ELF-1 (cell line): ENCODE measurements around the gene TMEM200A.

Source experiments
- DNase-seq: peaks from one replicate; pipeline ENCODE4 v3.0.0-alpha.2; 2016; ENCODE audit warnings: low read depth, low spot score

The TMEM200A gene

DNA sequence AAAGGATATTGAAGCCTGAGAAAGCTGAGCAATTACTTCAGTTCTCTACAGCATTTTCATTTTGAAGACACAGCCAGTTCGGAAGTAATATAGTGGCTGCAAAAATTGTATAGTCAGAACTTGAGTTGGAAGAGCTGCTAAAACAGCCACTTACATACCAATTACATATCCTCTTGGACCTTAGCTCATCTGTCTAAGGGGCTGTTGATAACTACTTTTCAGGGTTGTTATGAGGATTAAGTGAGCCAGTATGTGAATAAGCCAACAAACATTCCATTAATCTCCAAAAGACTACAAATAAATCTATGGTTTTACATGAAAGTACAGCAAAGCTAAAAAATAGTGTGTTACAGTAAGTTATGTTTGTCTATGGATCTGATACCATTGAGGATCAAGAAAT lies 59.7 kb downstream of the TMEM200A start:
- DNase-seq: no peak

DNA sequence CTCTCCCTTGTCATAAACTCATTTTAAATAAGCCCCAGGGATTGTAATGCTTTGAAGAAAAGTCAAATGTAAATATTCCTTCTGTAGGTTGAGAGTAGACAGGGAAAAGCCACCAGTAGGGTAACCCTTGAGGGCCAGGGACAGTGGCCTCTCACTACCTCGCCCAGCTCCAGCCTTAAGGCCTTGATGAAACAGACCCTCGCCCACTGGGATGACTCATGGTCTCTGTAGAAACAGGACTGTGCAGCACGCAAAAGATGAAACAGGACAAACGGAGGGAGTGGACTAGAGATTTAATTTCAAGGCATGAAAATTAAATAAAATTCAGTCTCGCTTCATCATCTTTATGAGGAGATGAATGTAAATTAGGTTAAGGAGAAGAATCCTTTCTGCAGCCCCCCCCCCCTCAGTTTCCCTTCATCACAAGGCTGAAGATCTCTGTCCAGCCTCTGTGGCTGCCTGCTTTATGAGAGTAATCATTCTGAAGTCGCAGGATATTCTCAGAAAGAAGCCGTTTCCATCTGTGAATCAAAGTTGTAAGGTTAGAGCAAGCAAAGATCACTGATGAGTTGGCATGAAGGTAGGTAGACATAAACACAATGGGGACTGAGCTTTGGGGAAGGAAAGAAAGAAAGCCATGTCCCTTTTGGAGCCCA lies 60.4 kb downstream of the TMEM200A start:
- peak; percentile 14 for DNase-seq

- no peak for DNase-seq
Observed at GRCh38 chr6:130431346-130431852, 65.6 kb downstream of the TMEM200A start.

GRCh38 chr6:130432838-130433237 lies 67.0 kb downstream of the TMEM200A start:
- DNase-seq: no peak

DNA sequence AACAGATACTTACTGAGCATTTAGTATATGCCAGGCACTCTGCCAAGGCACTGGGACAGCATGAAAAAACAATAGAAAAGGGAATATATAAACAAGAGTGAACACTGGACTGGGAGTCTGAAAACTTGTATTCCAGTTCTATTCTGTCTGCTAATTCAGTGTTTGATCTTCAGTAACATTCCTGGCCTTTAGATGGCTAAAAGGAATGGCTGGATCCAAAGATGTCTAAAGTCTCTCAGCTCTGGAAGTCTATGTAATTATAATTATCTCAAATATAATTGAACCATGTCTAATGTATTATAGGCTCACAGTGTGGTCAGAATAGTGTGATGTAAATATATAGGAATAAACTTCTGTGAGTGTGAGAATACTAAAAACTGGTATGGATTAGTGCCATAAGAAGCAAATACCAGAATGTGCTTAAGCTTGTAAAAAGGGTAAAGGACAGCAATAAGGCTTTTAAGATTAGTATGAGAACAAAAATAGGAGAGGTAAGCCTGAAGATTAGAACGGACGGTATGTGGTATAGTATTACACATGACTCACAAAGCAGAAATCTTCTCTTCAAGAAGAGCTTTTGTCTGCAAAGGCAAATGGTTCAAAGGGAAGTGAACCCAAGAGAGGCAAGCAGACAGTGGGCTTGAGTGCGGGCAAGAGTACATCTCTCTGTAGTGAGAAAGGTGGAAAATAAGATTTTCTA lies 68.5 kb downstream of the TMEM200A start:
- no peak for DNase-seq

DNA sequence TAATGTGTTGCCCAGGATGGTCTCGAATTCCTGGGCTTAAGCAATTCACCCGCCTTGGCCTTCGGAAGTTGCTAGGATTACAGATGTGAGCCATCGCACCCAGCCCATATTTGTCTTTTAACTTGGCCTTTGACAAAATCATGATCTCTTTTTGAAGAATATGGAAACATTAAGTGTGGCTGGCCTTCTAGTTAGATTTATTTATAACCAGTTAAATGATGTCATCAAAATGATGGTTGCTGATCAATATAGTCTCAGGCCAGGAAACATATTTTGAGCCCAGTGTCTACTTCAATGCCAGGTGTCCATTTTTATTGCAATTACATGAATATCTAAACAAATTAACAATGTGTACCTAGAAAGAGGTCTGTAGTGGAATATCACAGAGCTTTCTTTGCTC lies 69.4 kb downstream of the TMEM200A start:
- no peak for DNase-seq

GRCh38 chr6:130437961-130438360 lies 72.1 kb downstream of the TMEM200A start:
- no peak for DNase-seq

DNA sequence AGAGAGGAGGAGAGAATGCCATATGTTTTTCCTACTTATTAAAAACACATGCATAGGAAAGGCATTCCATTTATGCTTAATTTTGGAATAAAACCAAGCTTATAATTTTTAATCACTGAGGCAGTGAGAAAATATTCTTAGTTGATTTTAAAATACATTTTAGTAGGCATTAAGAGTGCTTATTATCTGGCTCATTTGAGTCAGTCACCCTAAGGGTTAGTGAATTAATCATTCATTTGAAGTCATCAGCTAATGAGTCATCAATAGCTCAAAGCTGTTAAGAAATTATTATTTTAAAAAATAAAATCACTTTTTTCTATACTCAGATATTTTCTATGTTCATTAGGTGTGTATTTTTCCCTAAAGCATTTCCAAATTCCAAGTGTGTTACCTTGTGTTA lies 81.6 kb downstream of the TMEM200A start:
- no peak for DNase-seq

DNA sequence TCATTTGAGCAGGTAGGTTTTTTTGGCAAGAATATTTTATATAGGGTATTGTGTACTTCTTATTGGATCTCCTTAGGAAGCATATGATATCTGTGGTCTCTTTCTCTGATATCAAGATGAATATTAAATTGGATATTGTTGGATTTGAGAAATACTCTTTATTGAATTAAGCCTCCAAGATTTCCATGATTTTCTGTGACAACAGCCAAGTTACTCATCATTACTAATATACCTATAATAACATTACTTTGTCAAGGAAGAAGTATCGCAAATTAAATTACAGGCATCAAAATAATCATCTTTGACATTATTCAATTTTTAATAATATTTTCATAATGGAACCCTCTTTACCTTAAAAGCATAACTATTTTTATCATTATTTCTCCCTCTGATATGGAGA lies 86.5 kb downstream of the TMEM200A start:
- no peak for DNase-seq

DNA sequence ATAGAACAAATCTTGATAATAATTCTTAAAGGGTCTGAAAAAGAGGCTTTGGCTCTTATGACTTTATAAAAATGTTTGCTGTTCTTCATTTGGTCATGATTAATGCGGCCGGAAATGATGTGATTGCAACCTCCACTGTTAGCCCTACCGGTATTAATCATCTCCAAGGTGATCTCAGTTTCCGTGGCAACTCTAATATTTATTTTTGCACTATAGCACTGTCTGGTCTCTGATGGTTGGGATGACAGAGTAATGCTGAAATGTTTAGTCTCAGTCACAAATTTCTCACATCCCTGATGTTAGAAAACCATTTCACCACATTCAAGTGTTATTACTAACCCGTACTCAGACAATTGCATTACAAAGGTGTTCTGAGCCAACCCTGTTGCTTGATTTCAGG lies 87.4 kb downstream of the TMEM200A start:
- DNase-seq: no peak

GRCh38 chr6:130457605-130458004 lies 91.8 kb downstream of the TMEM200A start:
- no peak for DNase-seq

GRCh38 chr6:130459316-130459715 lies 93.5 kb downstream of the TMEM200A start:
- DNase-seq: no peak

DNA sequence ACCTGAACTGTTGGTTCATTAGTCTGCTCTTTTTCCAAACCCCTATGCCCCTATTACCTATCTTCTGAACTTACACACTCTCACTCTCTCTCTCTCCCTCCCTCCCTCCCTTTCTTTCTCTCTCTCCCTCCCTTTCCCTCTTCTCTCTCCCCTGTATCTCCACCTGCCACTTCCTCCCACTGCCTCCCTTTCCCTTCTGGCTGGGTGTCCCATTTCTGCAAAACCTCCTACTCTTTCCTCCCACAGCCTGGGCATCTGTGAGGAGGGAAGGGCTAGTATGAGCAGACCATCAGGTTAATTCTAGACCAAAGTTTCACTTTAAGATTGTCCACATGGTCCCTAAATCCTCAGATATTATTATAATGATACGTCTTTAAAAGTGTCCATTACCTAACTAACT lies 95.1 kb downstream of the TMEM200A start:
- DNase-seq: no peak

DNA sequence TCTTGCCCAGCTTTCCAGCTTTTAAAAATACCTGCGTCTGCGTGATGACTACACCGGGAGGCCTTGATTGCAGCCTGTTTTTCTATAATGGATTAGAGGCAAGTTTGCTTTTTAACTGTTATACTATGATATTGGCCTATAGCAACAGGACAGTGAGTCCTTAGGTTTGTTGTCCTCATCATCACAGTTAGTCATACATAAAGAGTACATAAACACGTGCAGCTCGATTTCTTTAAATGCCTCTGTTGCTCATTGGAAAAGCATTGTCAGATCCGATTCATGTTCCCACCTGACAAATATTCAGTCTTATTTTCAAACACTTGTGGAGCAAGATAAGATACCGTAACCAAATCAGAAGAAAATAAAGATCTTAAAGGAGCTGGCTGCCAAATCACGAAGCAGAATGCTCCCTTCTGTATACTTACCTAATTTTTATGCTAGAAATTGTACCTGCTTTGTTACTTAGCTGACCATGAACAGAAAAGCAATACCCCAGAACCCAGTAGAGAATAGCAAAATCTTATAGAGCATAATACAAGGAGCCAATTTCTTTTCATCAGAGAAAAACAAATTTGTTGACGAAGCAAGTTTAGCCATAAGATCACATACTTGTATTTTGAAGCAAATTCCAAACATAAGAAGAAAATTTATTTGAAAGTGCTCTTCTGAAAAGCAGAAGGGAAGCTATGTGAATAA lies 100.4 kb downstream of the TMEM200A start:
- DNase-seq: no peak

DNA sequence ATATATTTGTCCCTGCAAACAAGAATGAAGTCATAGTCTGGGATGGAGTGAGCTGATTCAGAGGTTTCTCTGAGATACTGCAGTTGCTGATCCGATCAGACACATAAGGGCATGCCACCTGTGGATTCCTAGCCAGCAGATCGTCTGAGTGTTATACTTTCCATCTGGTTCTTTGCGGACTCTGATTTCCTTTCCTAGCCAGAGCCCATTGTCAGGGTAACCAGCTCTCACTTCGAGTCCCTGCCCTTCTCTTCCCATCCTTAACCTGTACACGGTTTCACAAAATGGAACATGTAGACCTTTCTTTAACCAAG lies 100.9 kb downstream of the TMEM200A start:
- DNase-seq: no peak

DNA sequence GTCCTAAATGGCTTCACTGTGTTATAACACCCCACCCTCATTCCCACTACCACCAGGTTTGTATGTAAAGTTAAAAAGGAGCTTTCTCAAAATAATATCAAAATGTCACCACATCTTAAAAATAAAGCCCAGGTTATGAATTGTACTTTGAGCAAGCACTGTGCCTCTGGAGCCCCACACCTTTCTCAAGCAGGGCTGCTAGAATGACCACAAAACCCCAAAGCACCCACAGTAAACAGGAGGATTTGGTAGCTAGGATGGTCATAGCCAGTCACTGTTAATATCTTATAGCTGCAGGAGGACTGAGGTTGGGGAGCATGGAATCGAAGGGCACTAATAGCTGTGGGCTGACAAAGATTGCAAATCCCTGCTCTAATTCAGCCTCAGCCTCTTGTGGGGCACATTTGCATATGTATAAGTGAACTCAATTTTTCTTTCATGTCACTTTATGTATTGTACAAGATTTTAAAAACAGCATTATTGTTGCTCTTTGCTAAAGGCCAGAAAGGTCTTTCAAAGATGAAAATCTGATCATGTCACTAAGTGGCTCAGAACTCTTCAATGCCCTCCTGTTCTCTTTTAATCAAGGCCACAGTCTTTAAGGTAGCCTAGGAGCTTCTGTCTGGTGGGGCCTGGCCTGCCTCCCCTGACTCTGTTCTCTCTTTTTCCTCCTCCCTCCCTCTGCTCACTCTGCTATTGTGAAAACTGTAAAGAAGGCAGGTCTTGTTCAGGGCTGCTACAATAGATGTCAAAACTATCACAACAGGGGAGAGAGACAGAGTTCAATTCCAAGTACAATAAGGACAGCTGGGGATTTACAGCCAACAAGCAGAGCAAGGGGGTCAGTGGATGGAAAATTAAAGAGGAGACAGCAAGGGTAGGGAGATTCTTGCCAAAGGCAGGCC lies 101.6 kb downstream of the TMEM200A start:
- no peak for DNase-seq

GRCh38 chr6:130470766-130471165 lies 104.9 kb downstream of the TMEM200A start:
- no peak for DNase-seq

DNA sequence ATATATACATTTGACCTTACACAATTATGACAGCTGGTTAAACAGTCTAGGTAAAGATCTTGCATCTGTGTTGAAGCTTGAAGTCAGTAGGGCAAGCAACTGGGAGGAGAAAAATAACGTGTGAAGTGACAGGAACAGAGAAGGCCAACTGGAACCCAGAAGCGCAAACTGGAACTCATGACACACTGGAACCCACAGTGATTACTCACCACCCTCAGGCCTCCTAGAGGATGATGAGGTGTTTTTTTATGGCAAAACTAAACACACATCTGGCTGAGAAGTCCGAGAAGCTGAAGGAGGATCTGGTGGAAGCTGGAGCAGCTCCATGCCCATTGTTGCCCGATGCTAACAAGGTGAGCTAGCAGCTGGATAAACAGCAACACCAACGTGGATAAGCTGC lies 108.1 kb downstream of the TMEM200A start:
- DNase-seq: no peak

GRCh38 chr6:130482645-130483390 lies 117.0 kb downstream of the TMEM200A start:
- DNase-seq: no peak

- DNase-seq: no peak
Observed at GRCh38 chr6:130485870-130486269, 120.1 kb downstream of the TMEM200A start.

DNA sequence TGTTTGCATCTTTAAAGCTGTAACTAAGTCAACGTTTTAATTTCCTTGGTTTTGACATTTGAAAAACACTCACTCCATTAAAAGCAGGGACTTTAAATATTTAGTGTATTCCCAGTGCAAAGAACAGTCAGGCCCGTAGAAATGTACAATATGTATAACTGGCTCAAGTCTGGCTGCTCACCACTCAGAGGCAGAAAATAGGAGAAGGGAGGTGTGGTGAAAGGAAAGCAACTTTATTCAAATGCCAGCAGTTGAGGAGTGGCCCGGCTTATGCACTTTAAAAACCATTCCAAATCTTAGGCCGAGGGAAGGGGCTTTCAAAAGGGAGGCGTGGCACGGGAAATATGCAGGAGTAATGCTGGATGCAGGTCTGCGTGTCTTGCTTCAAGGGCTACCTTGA lies 120.6 kb downstream of the TMEM200A start:
- DNase-seq: no peak
